ENCODE results near the gene RTN3.

The RTN3 gene

DNA sequence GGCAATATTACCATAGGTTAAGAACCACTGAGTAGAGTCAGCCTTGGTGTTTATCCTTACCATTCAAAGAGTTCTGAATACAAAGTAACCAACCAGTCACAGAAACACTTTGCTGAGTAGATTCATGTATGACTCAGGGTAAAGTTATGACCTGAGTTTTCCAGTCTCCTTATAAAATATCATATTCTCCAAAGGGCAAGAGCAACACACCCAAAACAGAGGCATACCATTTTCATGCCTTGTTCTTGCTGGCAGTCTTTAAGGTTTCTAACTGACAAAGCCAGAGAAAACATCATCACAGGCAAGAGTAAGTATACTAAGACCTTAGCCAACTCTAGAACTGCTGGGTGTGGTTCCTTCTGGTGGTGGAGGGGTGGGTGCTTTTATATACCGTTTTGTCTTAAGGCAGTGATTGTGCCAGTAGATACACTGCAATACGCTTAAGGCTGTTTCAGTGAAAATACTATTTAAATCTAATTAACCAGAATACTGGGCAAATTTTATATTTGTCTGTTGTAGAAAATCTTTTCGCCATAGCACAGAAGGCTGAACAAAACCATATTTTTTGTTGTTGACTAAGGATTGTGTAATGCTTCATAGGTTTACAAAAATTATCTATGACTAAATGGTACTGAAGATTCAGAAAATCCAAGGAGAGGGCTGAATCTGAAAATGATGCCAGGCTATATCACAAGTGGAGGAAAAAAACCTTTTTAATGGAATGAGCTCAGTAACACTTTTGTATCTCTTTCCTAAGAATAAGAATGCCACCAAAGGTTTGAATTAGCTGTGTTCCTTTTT lies 13.1 kb upstream of the RTN3 start:
- no peak overlapping the region for H3K27ac ChIP-seq (ENCODE audit: low read depth, low read length)
- H3K27me3 ChIP-seq (ENCODE audit: insufficient read depth, low read length) = no peaks in the 10 kb centered on the region
- H3K36me3 ChIP-seq (ENCODE audit: insufficient read depth, low read length) = no peaks in the 10 kb centered on the region
- no peak overlapping the region for H3K4me3 ChIP-seq (ENCODE audit: low read length)
- peaks cover 11% of the 10 kb centered on the region; the same call in 1 of the 2 replicates for H3K4me1 ChIP-seq (ENCODE audit: insufficient read depth, low read length)
- H3K9ac ChIP-seq (ENCODE audit: low read depth, low read length) = no peak overlapping the region
- 78% methylated on average over 2 of the region's 3 CpGs for WGBS
- no peaks in the 10 kb centered on the region for H3K9me3 ChIP-seq (ENCODE audit: insufficient read depth, low read depth, low read length)

GRCh38 chr11:63670096-63670432 lies 11.2 kb upstream of the RTN3 start:
- H3K27me3 ChIP-seq (ENCODE audit: insufficient read depth, low read length) = no peaks in the 10 kb centered on the region
- H3K4me3 ChIP-seq (ENCODE audit: low read length) = peak overlapping the region; percentile 62
- H3K27ac ChIP-seq (ENCODE audit: low read depth, low read length) = no peak overlapping the region
- no peaks in the 10 kb centered on the region for H3K9me3 ChIP-seq (ENCODE audit: insufficient read depth, low read depth, low read length)
- 76% methylated on average over 7 of the region's 7 CpGs for WGBS
- peaks cover 11% of the 10 kb centered on the region; the same call in 1 of the 2 replicates for H3K4me1 ChIP-seq (ENCODE audit: insufficient read depth, low read length)
- no peaks in the 10 kb centered on the region for H3K36me3 ChIP-seq (ENCODE audit: insufficient read depth, low read length)
- H3K9ac ChIP-seq (ENCODE audit: low read depth, low read length) = no peak overlapping the region

- Histone ChIP-seq H3K9ac (ENCODE audit: low read depth, low read length) (peak overlapping the region; percentile 74), H3K9me3 (ENCODE audit: insufficient read depth, low read depth, low read length) (no peaks in the 10 kb centered on the region), H3K27me3 (ENCODE audit: insufficient read depth, low read length) (no peaks in the 10 kb centered on the region), H3K27ac (ENCODE audit: low read depth, low read length) (peak overlapping the region; percentile 77), H3K4me3 (ENCODE audit: low read length) (peak overlapping the region; percentile 62), H3K36me3 (ENCODE audit: insufficient read depth, low read length) (no peaks in the 10 kb centered on the region), H3K4me1 (ENCODE audit: insufficient read depth, low read length) (peaks cover 11% of the 10 kb centered on the region; the same call in 1 of the 2 replicates)
- WGBS = 7% methylated on average over 63 of the region's 63 CpGs
Observed at GRCh38 chr11:63670433-63671321, 10.6 kb upstream of the RTN3 start.

- WGBS = 11% methylated on average over 69 of the region's 69 CpGs
- Histone ChIP-seq H3K9me3 (ENCODE audit: insufficient read depth, low read depth, low read length) (no peaks in the 10 kb centered on the region), H3K4me1 (ENCODE audit: insufficient read depth, low read length) (peaks cover 11% of the 10 kb centered on the region; the same call in 1 of the 2 replicates), H3K4me3 (ENCODE audit: low read length) (peak within 1 kb of the TSS; percentile 62), H3K9ac (ENCODE audit: low read depth, low read length) (peak within 1 kb of the TSS; percentile 74), H3K27ac (ENCODE audit: low read depth, low read length) (peak within 1 kb of the TSS; percentile 77), H3K27me3 (ENCODE audit: insufficient read depth, low read length) (no peaks in the 10 kb centered on the region), H3K36me3 (ENCODE audit: insufficient read depth, low read length) (no peaks in the 10 kb centered on the region)
Observed at GRCh38 chr11:63671322-63672155, 9.8 kb upstream of the RTN3 start, which contains the start of gene ATL3. Gene ATL3 (minus strand): TSS chr11:63671376. CDS start chr11:63671335, 41 bp downstream.

GRCh38 chr11:63672156-63672463 lies 9.2 kb upstream of the RTN3 start:
- no peaks in the 10 kb centered on the region for H3K27me3 ChIP-seq (ENCODE audit: insufficient read depth, low read length)
- H3K4me3 ChIP-seq (ENCODE audit: low read length) = peak overlapping the region; percentile 62; the same call in 1 of the 2 replicates
- H3K4me1 ChIP-seq (ENCODE audit: insufficient read depth, low read length) = peaks cover 11% of the 10 kb centered on the region; the same call in 1 of the 2 replicates
- WGBS = 98% methylated on average over 15 of the region's 16 CpGs
- no peak overlapping the region for H3K27ac ChIP-seq (ENCODE audit: low read depth, low read length)
- no peaks in the 10 kb centered on the region for H3K36me3 ChIP-seq (ENCODE audit: insufficient read depth, low read length)
- H3K9ac ChIP-seq (ENCODE audit: low read depth, low read length) = no peak overlapping the region
- H3K9me3 ChIP-seq (ENCODE audit: insufficient read depth, low read depth, low read length) = no peaks in the 10 kb centered on the region

DNA sequence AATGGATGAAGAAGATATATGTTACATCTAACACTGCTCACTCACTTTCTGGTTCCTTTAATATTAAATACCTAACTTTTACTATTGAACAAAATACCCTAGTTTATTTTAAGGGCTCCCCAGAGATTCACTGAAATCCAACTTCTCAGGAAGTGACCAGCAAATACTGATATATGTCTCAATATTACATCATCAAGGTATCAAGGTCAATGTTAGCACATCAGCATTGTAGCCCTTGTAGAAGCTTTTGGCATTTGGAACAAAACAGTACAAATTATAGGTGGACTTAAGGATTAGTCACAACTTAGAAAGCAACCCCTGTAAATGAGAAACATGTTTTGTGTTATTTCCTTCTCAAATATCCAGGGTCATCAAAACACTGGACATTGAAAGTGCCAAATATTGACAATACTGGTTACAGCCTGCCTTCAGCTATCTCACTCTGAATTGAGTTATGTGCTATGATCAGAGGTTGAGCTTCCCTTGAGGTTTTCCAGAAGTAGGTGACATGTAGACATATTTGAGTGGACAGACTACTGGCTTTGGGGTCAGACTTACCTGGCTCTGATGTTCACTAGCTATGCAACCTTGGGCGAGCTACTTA lies 8.3 kb upstream of the RTN3 start:
- Histone ChIP-seq H3K27ac (ENCODE audit: low read depth, low read length) (no peak overlapping the region), H3K27me3 (ENCODE audit: insufficient read depth, low read length) (no peaks in the 10 kb centered on the region), H3K4me1 (ENCODE audit: insufficient read depth, low read length) (peaks cover 7% of the 10 kb centered on the region; the same call in 1 of the 2 replicates), H3K4me3 (ENCODE audit: low read length) (no peak overlapping the region), H3K36me3 (ENCODE audit: insufficient read depth, low read length) (no peaks in the 10 kb centered on the region), H3K9ac (ENCODE audit: low read depth, low read length) (no peak overlapping the region), H3K9me3 (ENCODE audit: insufficient read depth, low read depth, low read length) (no peaks in the 10 kb centered on the region)
- 90% methylated on average over 1 of the region's 1 CpG for WGBS

DNA sequence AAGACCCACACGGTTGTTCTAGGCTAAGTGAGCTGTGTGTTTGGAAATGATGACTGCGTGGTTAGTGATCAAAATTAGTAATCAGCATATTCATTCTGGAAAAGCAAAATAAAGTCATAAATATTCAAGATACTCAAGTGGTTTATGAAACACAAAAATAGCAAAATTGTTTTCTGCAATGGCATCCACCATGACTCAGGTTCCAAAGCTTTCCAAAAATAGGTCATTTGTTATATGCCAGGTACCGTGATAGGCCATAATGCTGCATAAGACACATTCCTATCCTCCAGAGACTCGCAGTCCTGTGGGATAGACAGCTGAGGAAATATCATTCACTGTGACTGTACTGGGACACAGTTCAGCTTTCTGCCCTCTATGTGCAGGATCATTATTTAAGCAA lies 7.7 kb upstream of the RTN3 start:
- Histone ChIP-seq H3K27ac (ENCODE audit: low read depth, low read length) (no peak overlapping the region), H3K4me3 (ENCODE audit: low read length) (no peak overlapping the region), H3K4me1 (ENCODE audit: insufficient read depth, low read length) (peaks cover 4% of the 10 kb centered on the region; the same call in 1 of the 2 replicates), H3K9ac (ENCODE audit: low read depth, low read length) (no peak overlapping the region), H3K9me3 (ENCODE audit: insufficient read depth, low read depth, low read length) (no peaks in the 10 kb centered on the region), H3K27me3 (ENCODE audit: insufficient read depth, low read length) (no peaks in the 10 kb centered on the region), H3K36me3 (ENCODE audit: insufficient read depth, low read length) (no peaks in the 10 kb centered on the region)
- 90% methylated on average over 2 of the region's 4 CpGs for WGBS

DNA sequence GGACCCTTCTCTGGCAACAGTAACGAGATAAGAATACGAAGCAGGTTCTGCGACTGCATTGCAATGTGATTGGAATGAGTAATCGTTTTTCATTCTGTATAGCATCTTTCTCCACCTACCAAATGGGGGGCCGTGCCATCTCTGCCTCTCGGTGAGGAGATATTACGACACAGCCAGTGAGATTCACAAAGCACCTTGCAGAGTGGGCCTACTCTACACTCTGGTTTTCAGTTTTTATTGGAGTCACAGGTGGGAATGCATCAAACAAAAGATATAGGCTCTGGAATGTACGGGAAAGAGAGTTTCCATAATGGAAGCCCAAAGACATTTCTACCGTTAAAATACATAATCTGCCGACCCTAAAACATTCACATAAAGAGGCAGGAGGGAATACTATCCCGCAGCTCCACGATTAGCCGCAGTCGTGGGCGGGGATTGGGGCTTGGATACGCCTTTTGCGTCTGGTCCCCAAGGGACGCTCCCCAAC lies 423 bp upstream of the RTN3 start:
- H3K4me3 ChIP-seq (ENCODE audit: low read length) = peak overlapping the region; percentile 79
- H3K4me1 ChIP-seq (ENCODE audit: insufficient read depth, low read length) = peaks cover 21% of the 10 kb centered on the region
- no peak overlapping the region for H3K27ac ChIP-seq (ENCODE audit: low read depth, low read length)
- 24% methylated on average over 18 of the region's 18 CpGs for WGBS
- no peaks in the 10 kb centered on the region for H3K9me3 ChIP-seq (ENCODE audit: insufficient read depth, low read depth, low read length)
- no peaks in the 10 kb centered on the region for H3K27me3 ChIP-seq (ENCODE audit: insufficient read depth, low read length)
- no peaks in the 10 kb centered on the region for H3K36me3 ChIP-seq (ENCODE audit: insufficient read depth, low read length)
- no peak overlapping the region for H3K9ac ChIP-seq (ENCODE audit: low read depth, low read length)

GRCh38 chr11:63682066-63683021 lies 1.0 kb downstream of the RTN3 start:
- Histone ChIP-seq H3K4me1 (ENCODE audit: insufficient read depth, low read length) (peaks cover 21% of the 10 kb centered on the region), H3K4me3 (ENCODE audit: low read length) (peak overlapping the region; percentile 79), H3K27me3 (ENCODE audit: insufficient read depth, low read length) (no peaks in the 10 kb centered on the region), H3K9me3 (ENCODE audit: insufficient read depth, low read depth, low read length) (no peaks in the 10 kb centered on the region), H3K9ac (ENCODE audit: low read depth, low read length) (peak overlapping the region; percentile 63), H3K27ac (ENCODE audit: low read depth, low read length) (peak overlapping the region; percentile 82), H3K36me3 (ENCODE audit: insufficient read depth, low read length) (no peaks in the 10 kb centered on the region)
- 2% methylated on average over 19 of the region's 19 CpGs for WGBS

Data from HUES64 (cell line).